Mucosa of rectum (tissue), 2 donors: ENCODE measurements around the gene STEEP1.

Experiments
- H3K27ac ChIP-seq, 2 donors: one replicate each; pipeline ENCODE4 v1.7.0; 2013; ENCODE audit warnings: inconsistent platforms in 2 of 2, low read depth in 2 of 2, low read length in 2 of 2
- H3K27me3 ChIP-seq, 2 donors: one replicate each; pipeline ENCODE4 v1.7.0; 2013; ENCODE audit warnings: low read length in 2 of 2; ENCODE audit not compliant: control insufficient read depth in 2 of 2, insufficient read depth in 2 of 2
- H3K36me3 ChIP-seq, 2 donors: one replicate each; pipeline ENCODE4 v1.7.0; 2013; ENCODE audit warnings: low read length in 2 of 2; ENCODE audit not compliant: control insufficient read depth in 2 of 2, insufficient read depth in 2 of 2
- H3K4me1 ChIP-seq, 2 donors: one replicate each; pipeline ENCODE4 v1.7.0; 2013; ENCODE audit warnings: low read length in 2 of 2, mild to moderate bottlenecking in 1 of 2; ENCODE audit not compliant: control insufficient read depth in 2 of 2, insufficient read depth in 2 of 2
- H3K4me3 ChIP-seq, 2 donors: one replicate each; pipeline ENCODE4 v1.7.0; 2013; ENCODE audit warnings: low read length in 2 of 2
- H3K9ac ChIP-seq, 2 donors: one replicate each; pipeline ENCODE4 v1.7.0; 2013; ENCODE audit warnings: low read length in 2 of 2, low read depth in 1 of 2, mild to moderate bottlenecking in 1 of 2
- H3K9me3 ChIP-seq, 2 donors: one replicate each; pipeline ENCODE4 v1.7.0; 2013; ENCODE audit warnings: low read length in 2 of 2; ENCODE audit not compliant: control insufficient read depth in 2 of 2
- donor health status: healthy.
- donor health status: Normal muscosa, but diverticular disease.

STEEP1 gene

GRCh38 chrX:119565107-119565663, at the start of gene STEEP1:
Gene STEEP1, minus strand, starts transcription at chrX:119565409. Its CDS starts 54 bp downstream, at chrX:119565355.
- Histone ChIP-seq H3K36me3 (peaks cover 3 to 5% of the 10 kb centered on the region in 2 donors), H3K9ac (peak within 1 kb of the TSS; percentile 50 to 72), H3K9me3 (no peaks in the 10 kb centered on the region), H3K27me3 (no peaks in the 10 kb centered on the region), H3K4me1 (peaks cover 0 to 3% of the 10 kb centered on the region in 2 donors), H3K4me3 (peak within 1 kb of the TSS; percentile 62 to 81), H3K27ac (peak within 1 kb of the TSS; percentile 11 to 56)

GRCh38 chrX:119614776-119615175, 49.6 kb upstream of the STEEP1 start:
- Histone ChIP-seq H3K36me3 (no peaks in the 10 kb centered on the region), H3K9ac (no peak overlapping the region), H3K4me3 (no peak overlapping the region), H3K9me3 (no peaks in the 10 kb centered on the region), H3K27me3 (peaks cover 0 to 3% of the 10 kb centered on the region in 2 donors), H3K27ac (no peak overlapping the region), H3K4me1 (no peaks in the 10 kb centered on the region)

- no peaks in the 10 kb centered on the region for H3K9me3 ChIP-seq
- peak overlapping the region; percentile 86 to 90 for H3K4me3 ChIP-seq
- H3K9ac ChIP-seq: peak overlapping the region; percentile 71 to 85
Measured at GRCh38 chrX:119607018-119607389, 41.8 kb upstream of the STEEP1 start.

GRCh38 chrX:119606280-119607017, 41.2 kb upstream of the STEEP1 start, which contains the start of gene NKRF:
Gene NKRF, minus strand, starts transcription at chrX:119606424.
- peak within 1 kb of the TSS; percentile 87 to 91 for H3K27ac ChIP-seq
- H3K4me1 ChIP-seq: no peaks in the 10 kb centered on the region
- H3K9me3 ChIP-seq: no peaks in the 10 kb centered on the region
- H3K27me3 ChIP-seq: no peaks in the 10 kb centered on the region
- peak within 1 kb of the TSS; percentile 83 to 85 for H3K9ac ChIP-seq
- peak within 1 kb of the TSS; percentile 86 to 90 for H3K4me3 ChIP-seq
- H3K36me3 ChIP-seq: no peaks in the 10 kb centered on the region

More at GRCh38 chrX:119607018-119607389, 41.8 kb upstream of the STEEP1 start:
- Histone ChIP-seq H3K27me3 (no peaks in the 10 kb centered on the region), H3K27ac (peak overlapping the region; percentile 87 to 91), H3K4me1 (no peaks in the 10 kb centered on the region), H3K36me3 (no peaks in the 10 kb centered on the region)

- H3K9ac ChIP-seq: peak overlapping the region; percentile 83 to 85
- H3K4me3 ChIP-seq: peak overlapping the region; percentile 86 to 90
- H3K4me1 ChIP-seq: no peaks in the 10 kb centered on the region
- peak overlapping the region; percentile 87 to 91 for H3K27ac ChIP-seq
- no peaks in the 10 kb centered on the region for H3K36me3 ChIP-seq
- no peaks in the 10 kb centered on the region for H3K9me3 ChIP-seq
- H3K27me3 ChIP-seq: no peaks in the 10 kb centered on the region
Measured at GRCh38 chrX:119605464-119606279, 40.5 kb upstream of the STEEP1 start.

- Histone ChIP-seq H3K4me3 (peak overlapping the region; percentile 63 to 86), H3K27ac (no peak overlapping the region), H3K9ac (peak overlapping the region in 1 of 2 donors; percentile 59), H3K4me1 (no peaks in the 10 kb centered on the region), H3K9me3 (no peaks in the 10 kb centered on the region), H3K27me3 (no peaks in the 10 kb centered on the region), H3K36me3 (no peaks in the 10 kb centered on the region)
Measured at GRCh38 chrX:119604766-119605463, 39.7 kb upstream of the STEEP1 start.

- no peak overlapping the region for H3K4me3 ChIP-seq
- H3K4me1 ChIP-seq: no peaks in the 10 kb centered on the region
- no peak overlapping the region for H3K9ac ChIP-seq
- no peak overlapping the region for H3K27ac ChIP-seq
- H3K9me3 ChIP-seq: no peaks in the 10 kb centered on the region
- no peaks in the 10 kb centered on the region for H3K36me3 ChIP-seq
- no peaks in the 10 kb centered on the region for H3K27me3 ChIP-seq
Measured at GRCh38 chrX:119602701-119603255, 37.6 kb upstream of the STEEP1 start.

- Histone ChIP-seq H3K36me3 (peaks cover 0 to 11% of the 10 kb centered on the region in 2 donors), H3K9me3 (no peaks in the 10 kb centered on the region), H3K27me3 (no peaks in the 10 kb centered on the region), H3K4me3 (no peak overlapping the region), H3K9ac (no peak overlapping the region), H3K27ac (no peak overlapping the region), H3K4me1 (no peaks in the 10 kb centered on the region)
Measured at GRCh38 chrX:119589810-119590209, 24.6 kb upstream of the STEEP1 start.

GRCh38 chrX:119583431-119584059, 18.3 kb upstream of the STEEP1 start:
- no peak overlapping the region for H3K9ac ChIP-seq
- no peaks in the 10 kb centered on the region for H3K9me3 ChIP-seq
- no peak overlapping the region for H3K4me3 ChIP-seq
- H3K4me1 ChIP-seq: no peaks in the 10 kb centered on the region
- H3K36me3 ChIP-seq: no peaks in the 10 kb centered on the region
- no peak overlapping the region for H3K27ac ChIP-seq
- H3K27me3 ChIP-seq: no peaks in the 10 kb centered on the region
